Loucy (cell line): Measurements from ENCODE around the gene SCAP.

Experiments
- H2AFZ ChIP-seq: fragments of 200-600 bp; sonication (generic); 2 replicates; pipeline ENCODE4 v1.6.0; 2016; ENCODE audit warnings: antibody characterized with exemption, mild to moderate bottlenecking, low read length, moderate library complexity
- H3F3A ChIP-seq: fragments of 200-600 bp; 2 replicates; pipeline ENCODE4 v1.6.0; 2016; ENCODE audit warnings: antibody characterized with exemption, low read depth, mild to moderate bottlenecking
- H3K27me3 ChIP-seq: fragments of 200-600 bp; sonication (generic); 2 replicates; pipeline ENCODE4 v1.6.1; 2014; ENCODE audit warnings: low read length, mild to moderate bottlenecking; ENCODE audit not compliant: insufficient read depth, poor library complexity, severe bottlenecking
- H3K36me3 ChIP-seq: fragments of 200-600 bp; sonication (generic); 2 replicates; pipeline ENCODE4 v1.6.1; 2016; ENCODE audit warnings: low read length; ENCODE audit not compliant: insufficient read depth
- H3K4me1 ChIP-seq: fragments of 200-600 bp; sonication (generic); 2 replicates; pipeline ENCODE4 v1.5.1; 2014; ENCODE audit warnings: low read length, mild to moderate bottlenecking; ENCODE audit not compliant: insufficient read depth, poor library complexity, severe bottlenecking
- H3K4me2 ChIP-seq: fragments of 200-600 bp; sonication (generic); 2 replicates; pipeline ENCODE4 v1.6.0; 2014; ENCODE audit warnings: antibody characterized with exemption, low read length, low read depth, mild to moderate bottlenecking; ENCODE audit not compliant: poor library complexity, severe bottlenecking
- H3K4me3 ChIP-seq: fragments of 200-600 bp; sonication (generic); 2 replicates; pipeline ENCODE4 v1.5.1; 2014; ENCODE audit warnings: low read length, mild to moderate bottlenecking, mixed read lengths; ENCODE audit not compliant: poor library complexity, severe bottlenecking
- H3K79me2 ChIP-seq: fragments of 200-600 bp; sonication (generic); 2 replicates; pipeline ENCODE4 v1.6.1; 2014; ENCODE audit warnings: low read length; ENCODE audit not compliant: insufficient read depth
- H3K9ac ChIP-seq: fragments of 200-600 bp; sonication (generic); 2 replicates; pipeline ENCODE4 v1.6.0; 2014; ENCODE audit warnings: mild to moderate bottlenecking, low read depth, low read length, moderate library complexity; ENCODE audit not compliant: poor library complexity, severe bottlenecking
- H3K9me2 ChIP-seq: fragments of 200-600 bp; sonication (generic); replicated peaks from 2 replicates; pipeline ENCODE4 v1.6.1; 2016; ENCODE audit warnings: low read depth, low read length, mixed read lengths
- H3K9me3 ChIP-seq: fragments of 200-600 bp; sonication (generic); 2 replicates; pipeline ENCODE4 v1.6.1; 2014; ENCODE audit warnings: mild to moderate bottlenecking, antibody characterized with exemption, low read length, low read depth; ENCODE audit not compliant: insufficient read depth
- H4K20me1 ChIP-seq: fragments of 200-600 bp; sonication (generic); 2 replicates; pipeline ENCODE4 v1.6.0; 2014; ENCODE audit warnings: antibody characterized with exemption, low read length, mild to moderate bottlenecking; ENCODE audit not compliant: insufficient read depth, poor library complexity, severe bottlenecking
- EZH2phosphoT487 ChIP-seq: fragments of 200-600 bp; IDR thresholded peaks from 2 replicates; pipeline ENCODE4 v1.6.1; 2018; ENCODE audit warnings: antibody characterized with exemption, mild to moderate bottlenecking, moderate library complexity, borderline replicate concordance
- TF ChIP-seq, protein P1 (sequence below): fragments of 200-600 bp; sonication (generic); conservative IDR thresholded peaks from 2 replicates; pipeline ENCODE4 v1.5.1; 2014; ENCODE audit warnings: mild to moderate bottlenecking, antibody characterized with exemption, low read length

Gene SCAP

DNA sequence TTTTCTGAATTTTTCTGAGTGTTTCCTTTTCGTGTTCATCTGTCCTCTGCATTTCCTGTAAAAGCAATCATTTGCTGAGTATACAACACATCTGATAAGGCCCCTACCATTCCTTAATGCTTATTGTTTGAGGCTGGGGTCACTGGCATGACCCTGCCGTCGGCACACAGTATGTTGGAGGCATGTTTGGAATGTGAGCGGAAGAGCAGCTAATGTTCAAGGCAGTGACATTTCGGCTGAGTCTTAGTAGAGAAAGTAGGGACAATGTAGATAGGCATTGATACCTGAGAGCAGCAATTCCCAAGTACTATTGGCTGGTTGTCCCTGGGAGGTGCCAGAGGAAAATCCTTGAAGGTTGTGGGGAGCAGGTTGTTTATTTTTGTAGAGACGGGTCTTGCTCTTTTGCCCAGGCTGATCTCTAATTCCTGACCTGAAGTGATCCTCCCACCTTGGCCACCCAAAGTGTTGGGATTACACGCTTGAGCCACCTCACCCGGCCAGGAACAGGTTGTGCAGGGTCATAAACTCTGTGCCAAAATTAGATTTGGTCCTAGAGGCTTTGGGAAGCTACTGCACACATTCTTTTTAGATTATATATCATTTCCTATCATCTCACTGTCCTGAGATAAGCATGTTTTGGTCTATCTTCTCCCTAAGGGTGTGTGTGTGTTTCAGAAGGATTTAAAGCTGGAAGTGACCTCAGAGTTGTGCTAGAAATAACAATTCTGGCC lies 81.4 kb downstream of the SCAP start:
- H3K9ac ChIP-seq = no peak overlapping the region
- no peaks in the 10 kb centered on the region for H3K4me1 ChIP-seq
- peaks cover 64% of the 10 kb centered on the region for H3K79me2 ChIP-seq
- no peaks in the 10 kb centered on the region for H3K27me3 ChIP-seq
- no peaks in the 10 kb centered on the region for H3F3A ChIP-seq
- H3K9me2 ChIP-seq = no peaks in the 10 kb centered on the region
- H3K4me3 ChIP-seq = no peak overlapping the region
- peaks cover 26% of the 10 kb centered on the region; the same call in 1 of the 2 replicates for H3K36me3 ChIP-seq
- H3K4me2 ChIP-seq = no peak overlapping the region
- H3K9me3 ChIP-seq = no peaks in the 10 kb centered on the region
- peaks cover 23% of the 10 kb centered on the region for H4K20me1 ChIP-seq
- TF ChIP-seq, protein P1, sequence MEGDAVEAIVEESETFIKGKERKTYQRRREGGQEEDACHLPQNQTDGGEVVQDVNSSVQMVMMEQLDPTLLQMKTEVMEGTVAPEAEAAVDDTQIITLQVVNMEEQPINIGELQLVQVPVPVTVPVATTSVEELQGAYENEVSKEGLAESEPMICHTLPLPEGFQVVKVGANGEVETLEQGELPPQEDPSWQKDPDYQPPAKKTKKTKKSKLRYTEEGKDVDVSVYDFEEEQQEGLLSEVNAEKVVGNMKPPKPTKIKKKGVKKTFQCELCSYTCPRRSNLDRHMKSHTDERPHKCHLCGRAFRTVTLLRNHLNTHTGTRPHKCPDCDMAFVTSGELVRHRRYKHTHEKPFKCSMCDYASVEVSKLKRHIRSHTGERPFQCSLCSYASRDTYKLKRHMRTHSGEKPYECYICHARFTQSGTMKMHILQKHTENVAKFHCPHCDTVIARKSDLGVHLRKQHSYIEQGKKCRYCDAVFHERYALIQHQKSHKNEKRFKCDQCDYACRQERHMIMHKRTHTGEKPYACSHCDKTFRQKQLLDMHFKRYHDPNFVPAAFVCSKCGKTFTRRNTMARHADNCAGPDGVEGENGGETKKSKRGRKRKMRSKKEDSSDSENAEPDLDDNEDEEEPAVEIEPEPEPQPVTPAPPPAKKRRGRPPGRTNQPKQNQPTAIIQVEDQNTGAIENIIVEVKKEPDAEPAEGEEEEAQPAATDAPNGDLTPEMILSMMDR = no peak
- TF ChIP-seq EZH2phosphoT487 = no peak
- no peak overlapping the region for H2AFZ ChIP-seq

DNA sequence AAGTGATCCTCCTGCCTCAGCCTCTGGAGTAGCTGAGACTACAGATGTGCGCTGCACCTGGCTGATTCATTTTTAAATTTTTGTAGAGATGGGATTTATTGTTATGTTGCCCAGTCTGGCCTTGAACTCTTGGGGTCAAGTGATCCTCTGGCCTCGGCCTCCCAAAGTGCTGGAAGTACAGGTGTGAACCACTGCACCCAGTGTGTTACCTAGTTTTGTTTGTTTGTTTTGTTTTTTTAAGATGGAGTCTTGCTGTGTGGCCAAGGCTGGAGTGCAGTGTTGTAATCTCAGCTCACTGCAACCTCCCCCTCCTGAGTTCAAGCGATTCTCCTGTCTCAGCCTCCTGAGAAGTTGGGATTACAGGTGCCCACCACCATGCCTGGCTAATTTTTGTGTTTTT lies 82.8 kb downstream of the SCAP start:
- peaks cover 27% of the 10 kb centered on the region; the same call in 1 of the 2 replicates for H3K36me3 ChIP-seq
- peaks cover 76% of the 10 kb centered on the region for H3K79me2 ChIP-seq
- no peak overlapping the region for H2AFZ ChIP-seq
- H3K4me1 ChIP-seq = no peaks in the 10 kb centered on the region
- no peaks in the 10 kb centered on the region for H3F3A ChIP-seq
- no peak overlapping the region for H3K4me2 ChIP-seq
- peaks cover 24% of the 10 kb centered on the region for H4K20me1 ChIP-seq
- no peaks in the 10 kb centered on the region for H3K27me3 ChIP-seq
- H3K9me2 ChIP-seq = no peaks in the 10 kb centered on the region
- TF ChIP-seq, protein P1 = no peak
- TF ChIP-seq EZH2phosphoT487 = no peak
- no peak overlapping the region for H3K4me3 ChIP-seq
- H3K9ac ChIP-seq = no peak overlapping the region
- H3K9me3 ChIP-seq = no peaks in the 10 kb centered on the region

DNA sequence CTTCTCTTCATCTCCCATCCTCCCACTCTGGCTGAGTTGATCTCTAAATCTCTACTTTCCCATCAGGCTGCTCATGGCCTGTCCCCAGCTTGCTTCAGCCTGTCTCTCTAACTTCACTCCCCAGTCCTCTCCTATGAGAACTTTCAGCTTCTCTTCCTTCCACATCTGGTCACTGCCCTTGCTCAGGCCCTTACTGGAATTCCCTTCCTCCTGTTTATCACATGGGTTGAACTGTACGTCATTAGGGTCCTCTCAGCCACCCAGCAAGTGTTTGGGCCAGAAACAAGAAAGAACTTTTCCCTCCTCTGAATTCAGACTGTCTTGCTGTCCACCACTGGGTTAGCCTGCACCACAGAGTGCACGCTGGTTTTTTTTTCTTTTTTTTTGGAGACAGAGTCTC lies 89.9 kb downstream of the SCAP start:
- no peaks in the 10 kb centered on the region for H3K27me3 ChIP-seq
- H3K4me1 ChIP-seq = peaks cover 26% of the 10 kb centered on the region
- H3K9me2 ChIP-seq = no peaks in the 10 kb centered on the region
- no peaks in the 10 kb centered on the region for H3K9me3 ChIP-seq
- peaks cover 10% of the 10 kb centered on the region; the same call in 1 of the 2 replicates for H3K36me3 ChIP-seq
- peak overlapping the region; percentile 51 for H3K4me2 ChIP-seq
- no peak overlapping the region for H3K9ac ChIP-seq
- H3F3A ChIP-seq = no peaks in the 10 kb centered on the region
- H3K4me3 ChIP-seq = no peak overlapping the region
- H4K20me1 ChIP-seq = peaks cover 47% of the 10 kb centered on the region
- H2AFZ ChIP-seq = no peak overlapping the region
- TF ChIP-seq, protein P1 = no peak
- no peak for TF ChIP-seq EZH2phosphoT487
- H3K79me2 ChIP-seq = peaks cover 91% of the 10 kb centered on the region
